HEK293T (cell line): ENCODE measurements around the gene TRDMT1.

Source experiments
- CTCF ChIA-PET: fragments of 350-600 bp; formaldehyde crosslinking; extraction: SDS; loops from one replicate; lab custom pipeline; 2021; ENCODE audit warnings: antibody characterized with exemption, inconsistent platforms; lab: Yijun Ruan, JAX
- POLR2A ChIA-PET: fragments of 350-600 bp; formaldehyde crosslinking; extraction: SDS; loops from one replicate; lab custom pipeline; 2020; ENCODE audit warnings: antibody characterized with exemption, inconsistent platforms; lab: Yijun Ruan, JAX
- DNase-seq: peaks from one replicate; pipeline ENCODE4 v3.0.0; 2012; ENCODE audit warnings: mixed read lengths; ENCODE audit errors: extremely low spot score
- ARNT ChIP-seq: fragments of 450-650 bp; IDR thresholded peaks from 2 replicates; pipeline ENCODE4 v1.6.1; 2017; ENCODE audit warnings: mild to moderate bottlenecking
- BHLHE40 ChIP-seq: fragments of 450-650 bp; IDR thresholded peaks from 2 replicates; pipeline ENCODE4 v1.6.1; 2016; ENCODE audit warnings: mild to moderate bottlenecking, moderate library complexity, borderline replicate concordance
- CTBP1 ChIP-seq: fragments of 450-650 bp; IDR thresholded peaks from 2 replicates; pipeline ENCODE4 v1.6.1; 2016; ENCODE audit warnings: borderline replicate concordance
- ELF4 ChIP-seq: fragments of 450-650 bp; IDR thresholded peaks from 2 replicates; pipeline ENCODE4 v1.6.1; 2017; ENCODE audit warnings: antibody characterized with exemption
- FOXA1 ChIP-seq: fragments of 450-650 bp; IDR thresholded peaks from 2 replicates; pipeline ENCODE4 v1.6.1; 2016; ENCODE audit warnings: mild to moderate bottlenecking
- FOXK2 ChIP-seq: fragments of 450-650 bp; IDR thresholded peaks from 2 replicates; pipeline ENCODE4 v1.6.1; 2016; ENCODE audit warnings: mild to moderate bottlenecking
- FOXM1 ChIP-seq: fragments of 450-650 bp; IDR thresholded peaks from 2 replicates; pipeline ENCODE4 v1.6.1; 2017; ENCODE audit warnings: mild to moderate bottlenecking, borderline replicate concordance
- HDGF ChIP-seq: fragments of 450-650 bp; IDR thresholded peaks from 2 replicates; pipeline ENCODE4 v1.6.1; 2017; ENCODE audit warnings: antibody characterized with exemption, borderline replicate concordance
- L3MBTL2 ChIP-seq: fragments of 450-650 bp; conservative IDR thresholded peaks from 2 replicates; pipeline ENCODE4 v1.6.1; 2016; ENCODE audit warnings: mild to moderate bottlenecking
- LEF1 ChIP-seq: fragments of 450-650 bp; IDR thresholded peaks from 2 replicates; pipeline ENCODE4 v1.6.1; 2017; ENCODE audit warnings: mild to moderate bottlenecking, borderline replicate concordance
- NFRKB ChIP-seq: fragments of 450-650 bp; IDR thresholded peaks from 2 replicates; pipeline ENCODE4 v1.6.1; 2016; ENCODE audit warnings: mild to moderate bottlenecking, moderate library complexity
- PKNOX1 ChIP-seq: fragments of 450-650 bp; IDR thresholded peaks from 2 replicates; pipeline ENCODE4 v1.6.1; 2016
- SP1 ChIP-seq: fragments of 450-650 bp; IDR thresholded peaks from 2 replicates; pipeline ENCODE4 v1.6.1; 2017
- SUZ12 ChIP-seq: fragments of 450-650 bp; IDR thresholded peaks from 2 replicates; pipeline ENCODE4 v1.6.1; 2016; ENCODE audit warnings: mild to moderate bottlenecking
- TARDBP ChIP-seq: fragments of 450-650 bp; IDR thresholded peaks from 2 replicates; pipeline ENCODE4 v1.6.1; 2016
- ZNF384 ChIP-seq: fragments of 450-650 bp; IDR thresholded peaks from 2 replicates; pipeline ENCODE4 v1.6.1; 2016

The TRDMT1 gene

GRCh38 chr10:17113889-17114540, 87.5 kb downstream of the TRDMT1 start:
- DNase-seq: no peak
- POLR2A ChIA-PET: no interaction called here
- TF ChIP-seq ELF4: no peak
- TF ChIP-seq BHLHE40: no peak
- no peak for TF ChIP-seq L3MBTL2
- no peak for TF ChIP-seq CTBP1
- no peak for TF ChIP-seq FOXA1
- TF ChIP-seq LEF1: no peak
- TF ChIP-seq TARDBP: no peak
- no peak for TF ChIP-seq PKNOX1
- TF ChIP-seq ARNT: no peak
- TF ChIP-seq SUZ12: no peak
- no peak for TF ChIP-seq HDGF
- no peak for TF ChIP-seq FOXM1
- TF ChIP-seq FOXK2: no peak
- TF ChIP-seq SP1: no peak
- no peak for TF ChIP-seq NFRKB
- TF ChIP-seq ZNF384: no peak
- CTCF ChIA-PET: no interaction called here

GRCh38 chr10:17113346-17113745, 88.1 kb downstream of the TRDMT1 start:
- no peak for DNase-seq
- TF ChIP-seq ARNT (no peak), CTBP1 (no peak), SUZ12 (no peak), FOXK2 (no peak), SP1 (no peak)
- ChIA-PET CTCF (no interaction called here), POLR2A (no interaction called here)

GRCh38 chr10:17112566-17112965, 88.9 kb downstream of the TRDMT1 start:
- TF ChIP-seq NFRKB: no peak
- no peak for TF ChIP-seq L3MBTL2
- TF ChIP-seq FOXA1: no peak
- no peak for TF ChIP-seq PKNOX1
- no peak for TF ChIP-seq SUZ12
- no peak for TF ChIP-seq FOXM1
- TF ChIP-seq ELF4: no peak
- no peak for TF ChIP-seq HDGF
- no peak for TF ChIP-seq SP1
- no peak for TF ChIP-seq BHLHE40
- no peak for TF ChIP-seq CTBP1
- TF ChIP-seq TARDBP: no peak
- TF ChIP-seq ZNF384: no peak
- no peak for TF ChIP-seq LEF1
- TF ChIP-seq ARNT: no peak
- TF ChIP-seq FOXK2: no peak
- DNase-seq: no peak
- ChIA-PET POLR2A (interaction anchor here (1.0 kb wide), 1 partner anchor 117 kb away, joined by 3 read pairs; no protein-coding TSS in a partner anchor), CTCF (no interaction called here)

GRCh38 chr10:17109475-17110207, 91.8 kb downstream of the TRDMT1 start:
- ChIA-PET CTCF (no interaction called here), POLR2A (no interaction called here)
- no peak for DNase-seq
- TF ChIP-seq L3MBTL2 (no peak), HDGF (no peak), FOXK2 (no peak), BHLHE40 (no peak), NFRKB (no peak), PKNOX1 (no peak), ELF4 (no peak), CTBP1 (no peak), SP1 (no peak), LEF1 (no peak)

- POLR2A ChIA-PET: no interaction called here
- no peak for DNase-seq
Measured at GRCh38 chr10:17109046-17109445, 92.4 kb downstream of the TRDMT1 start.

More at GRCh38 chr10:17109046-17109445, 92.4 kb downstream of the TRDMT1 start:
- CTCF ChIA-PET: no interaction called here
- TF ChIP-seq L3MBTL2 (no peak), SUZ12 (no peak), FOXA1 (no peak), LEF1 (no peak), CTBP1 (no peak), ARNT (no peak), ELF4 (no peak), FOXK2 (no peak), PKNOX1 (no peak), ZNF384 (no peak)
